GM10248 (cell line): ENCODE data around the gene PLG.
"Not testable (repeated sequence)": the region's sequence is repeated elsewhere in the genome, so short reads cannot be mapped to it uniquely, and the experiment has no call there.

Experiments used
- CTCF ChIA-PET: fragments of 300-600 bp; sonication (Branson Sonifier 250); formaldehyde crosslinking; extraction: SDS; loops from one replicate; lab custom pipeline; 2021; ENCODE audit warnings: antibody characterized with exemption; lab: Yijun Ruan, JAX
- POLR2A ChIA-PET: fragments of 350-650 bp; sonication (Branson Sonifier 250); formaldehyde crosslinking; extraction: SDS; loops from one replicate; lab custom pipeline; 2020; ENCODE audit warnings: antibody characterized with exemption; lab: Yijun Ruan, JAX
- DNase-seq: peaks from one replicate; pipeline ENCODE4 v3.0.0; 2012; ENCODE audit errors: extremely low spot score
- TF ChIP-seq, protein P1 (sequence below): IDR thresholded peaks from 2 replicates; pipeline ENCODE4 v1.5.1; 2012; ENCODE audit warnings: mild to moderate bottlenecking, low read depth; ENCODE audit errors: extremely low read depth, missing control alignments, control extremely low read depth

Gene PLG

DNA sequence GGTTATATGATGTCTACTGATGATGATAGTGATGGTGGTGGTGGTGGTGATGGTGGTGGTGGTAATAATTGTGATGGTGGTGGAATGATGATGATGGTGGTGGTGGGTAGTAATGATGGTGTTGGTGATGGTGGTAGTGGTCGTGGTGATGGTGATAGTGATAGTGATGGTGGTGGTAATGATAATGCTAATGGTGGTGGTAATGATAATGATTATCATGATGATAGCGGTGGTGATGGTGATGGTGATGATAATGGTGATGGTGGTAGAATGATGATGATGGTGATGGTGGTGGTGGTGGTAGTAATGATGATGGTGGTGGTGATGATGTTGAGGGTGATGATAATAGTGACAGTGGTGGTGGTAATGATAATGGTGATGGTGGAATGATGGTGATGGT, 33.5 kb upstream of the PLG start:
- TF ChIP-seq, protein P1, sequence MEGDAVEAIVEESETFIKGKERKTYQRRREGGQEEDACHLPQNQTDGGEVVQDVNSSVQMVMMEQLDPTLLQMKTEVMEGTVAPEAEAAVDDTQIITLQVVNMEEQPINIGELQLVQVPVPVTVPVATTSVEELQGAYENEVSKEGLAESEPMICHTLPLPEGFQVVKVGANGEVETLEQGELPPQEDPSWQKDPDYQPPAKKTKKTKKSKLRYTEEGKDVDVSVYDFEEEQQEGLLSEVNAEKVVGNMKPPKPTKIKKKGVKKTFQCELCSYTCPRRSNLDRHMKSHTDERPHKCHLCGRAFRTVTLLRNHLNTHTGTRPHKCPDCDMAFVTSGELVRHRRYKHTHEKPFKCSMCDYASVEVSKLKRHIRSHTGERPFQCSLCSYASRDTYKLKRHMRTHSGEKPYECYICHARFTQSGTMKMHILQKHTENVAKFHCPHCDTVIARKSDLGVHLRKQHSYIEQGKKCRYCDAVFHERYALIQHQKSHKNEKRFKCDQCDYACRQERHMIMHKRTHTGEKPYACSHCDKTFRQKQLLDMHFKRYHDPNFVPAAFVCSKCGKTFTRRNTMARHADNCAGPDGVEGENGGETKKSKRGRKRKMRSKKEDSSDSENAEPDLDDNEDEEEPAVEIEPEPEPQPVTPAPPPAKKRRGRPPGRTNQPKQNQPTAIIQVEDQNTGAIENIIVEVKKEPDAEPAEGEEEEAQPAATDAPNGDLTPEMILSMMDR = no peak
- ChIA-PET POLR2A (no interaction called here), CTCF (no interaction called here)
- no peak for DNase-seq

DNA sequence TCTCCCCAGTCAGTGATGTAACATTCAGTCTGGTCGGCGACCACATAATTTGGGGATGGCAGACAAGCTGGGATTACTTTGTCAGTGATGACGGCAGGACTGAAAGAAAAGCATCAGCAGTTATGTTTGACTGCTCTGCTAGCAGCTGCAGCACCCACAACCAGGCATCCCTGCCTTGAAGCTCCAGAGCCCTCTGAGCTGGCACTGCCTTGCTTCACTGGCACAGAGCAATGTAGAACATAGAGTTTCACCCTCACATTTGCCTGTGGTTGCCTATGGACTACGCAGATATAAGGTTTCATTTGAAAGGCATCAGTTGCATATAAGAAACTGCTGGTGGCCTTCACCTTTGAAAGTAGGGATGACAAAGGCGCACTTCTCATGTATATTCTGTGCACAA, 25.6 kb upstream of the PLG start:
- DNase-seq, POLR2A ChIA-PET, CTCF ChIA-PET: not testable (repeated sequence)

DNA sequence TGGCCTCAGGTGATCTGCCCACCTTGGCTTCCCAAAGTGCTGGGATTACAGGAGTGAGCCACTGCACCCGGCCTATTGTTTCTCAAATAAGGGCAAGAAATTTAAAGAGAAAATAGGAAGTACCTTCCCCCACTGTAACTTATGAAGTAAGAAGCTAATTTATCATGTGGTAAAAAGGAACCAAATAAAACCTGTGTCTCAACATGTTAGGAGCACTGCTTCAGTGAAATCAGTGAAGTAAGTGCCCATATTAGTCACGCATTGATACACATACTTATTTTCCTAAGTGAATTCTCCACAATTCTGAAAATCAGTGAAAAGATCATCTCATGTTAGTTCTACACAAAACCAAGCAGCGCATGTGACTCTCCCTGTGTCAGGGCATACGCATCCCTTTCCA, 23.8 kb upstream of the PLG start:
- CTCF ChIA-PET = interaction anchor here (1.0 kb wide), 1 partner anchor 693 kb away, joined by 3 read pairs; no protein-coding TSS in a partner anchor
- TF ChIP-seq, protein P1 = no peak
- no peak for DNase-seq

DNA sequence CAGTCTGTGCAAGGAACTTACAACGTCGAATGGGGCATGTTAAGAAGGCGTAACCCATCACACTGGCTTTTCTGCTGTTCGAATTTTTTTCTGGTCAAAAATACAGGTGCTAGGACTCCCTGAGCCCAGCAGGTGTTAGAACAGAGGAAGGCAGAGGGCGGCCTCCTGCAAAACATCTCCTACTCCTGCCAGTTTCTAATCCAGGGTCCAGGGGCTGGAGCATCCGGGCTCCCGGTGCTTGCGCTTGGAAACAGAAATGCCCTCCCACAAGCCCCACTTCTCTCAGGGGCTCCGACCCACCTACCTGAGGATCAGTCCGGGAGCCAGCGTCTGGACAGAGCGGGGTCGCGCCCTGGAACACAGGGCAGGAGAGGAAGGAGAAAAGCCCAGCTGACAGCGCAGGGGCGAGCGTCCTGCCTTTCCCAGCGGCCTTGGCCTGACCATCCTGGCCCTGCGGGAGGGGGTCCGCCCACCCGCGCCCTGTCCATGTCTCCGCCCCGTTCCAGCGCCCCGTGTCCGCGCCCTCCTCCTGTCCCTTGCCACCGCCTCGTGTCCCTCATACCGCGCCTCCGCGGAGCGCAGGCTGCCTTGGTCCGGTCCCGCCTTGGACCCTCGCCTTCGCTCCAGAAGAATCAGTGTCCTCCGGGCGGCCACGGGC, 23.2 kb upstream of the PLG start:
- ChIA-PET CTCF (interaction anchor here (1.0 kb wide), 1 partner anchor 692 kb away, joined by 3 read pairs; no protein-coding TSS in a partner anchor), POLR2A (no interaction called here)
- TF ChIP-seq, protein P1 = no peak
- no peak for DNase-seq

More for the DNA sequence above, 23.8 kb upstream of the PLG start:
- POLR2A ChIA-PET = no interaction called here

DNA sequence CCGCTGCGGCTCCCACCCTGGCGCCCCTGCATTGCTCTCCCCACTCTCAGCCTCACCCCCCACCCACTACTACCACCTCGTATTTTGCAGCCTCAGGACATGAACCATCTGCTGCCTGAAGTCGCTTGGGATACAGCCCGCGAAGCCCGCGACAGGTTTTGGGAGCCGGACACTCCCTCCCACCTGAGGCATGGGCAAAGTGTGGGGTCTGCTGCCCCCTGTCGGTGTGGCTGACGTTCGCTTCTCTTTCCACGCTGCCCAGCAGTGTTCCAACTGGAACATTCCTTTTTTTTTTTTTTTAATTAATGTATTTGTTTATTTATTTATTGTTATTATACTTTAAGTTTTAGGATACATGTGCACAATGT, 22.7 kb upstream of the PLG start:
- POLR2A ChIA-PET = no interaction called here
- TF ChIP-seq, protein P1 = no peak
- no peak for DNase-seq
- CTCF ChIA-PET = no interaction called here

DNA sequence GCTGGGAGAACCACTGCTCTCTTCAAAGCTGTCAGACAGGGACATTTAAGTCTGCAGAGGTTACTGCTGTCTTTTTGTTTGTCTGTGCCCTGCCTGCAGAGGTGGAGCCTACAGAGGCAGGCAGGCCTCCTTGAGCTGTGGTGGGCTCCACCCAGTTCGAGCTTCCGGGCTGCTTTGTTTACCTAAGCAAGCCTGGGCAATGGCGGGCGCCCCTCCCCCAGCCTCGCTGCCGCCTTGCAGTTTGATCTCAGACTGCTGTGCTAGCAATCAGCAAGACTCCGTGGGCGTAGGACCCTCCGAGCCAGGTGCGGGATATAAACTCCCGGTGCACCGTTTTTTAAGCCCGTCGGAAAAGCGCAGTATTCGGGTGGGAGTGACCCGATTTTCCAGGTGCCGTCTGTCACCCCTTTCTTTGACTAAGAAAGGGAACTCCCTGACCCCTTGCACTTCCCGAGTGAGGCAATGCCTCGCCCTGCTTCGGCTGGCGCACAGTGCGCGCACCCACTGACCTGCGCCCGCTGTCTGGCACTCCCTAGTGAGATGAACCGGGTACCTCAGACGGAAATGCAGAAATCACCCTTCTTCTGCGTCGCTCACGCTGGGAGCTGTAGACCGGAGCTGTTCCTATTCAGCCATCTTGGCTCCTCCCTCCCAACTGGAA, 16.8 kb upstream of the PLG start:
- DNase-seq, CTCF ChIA-PET: not testable (repeated sequence)

DNA sequence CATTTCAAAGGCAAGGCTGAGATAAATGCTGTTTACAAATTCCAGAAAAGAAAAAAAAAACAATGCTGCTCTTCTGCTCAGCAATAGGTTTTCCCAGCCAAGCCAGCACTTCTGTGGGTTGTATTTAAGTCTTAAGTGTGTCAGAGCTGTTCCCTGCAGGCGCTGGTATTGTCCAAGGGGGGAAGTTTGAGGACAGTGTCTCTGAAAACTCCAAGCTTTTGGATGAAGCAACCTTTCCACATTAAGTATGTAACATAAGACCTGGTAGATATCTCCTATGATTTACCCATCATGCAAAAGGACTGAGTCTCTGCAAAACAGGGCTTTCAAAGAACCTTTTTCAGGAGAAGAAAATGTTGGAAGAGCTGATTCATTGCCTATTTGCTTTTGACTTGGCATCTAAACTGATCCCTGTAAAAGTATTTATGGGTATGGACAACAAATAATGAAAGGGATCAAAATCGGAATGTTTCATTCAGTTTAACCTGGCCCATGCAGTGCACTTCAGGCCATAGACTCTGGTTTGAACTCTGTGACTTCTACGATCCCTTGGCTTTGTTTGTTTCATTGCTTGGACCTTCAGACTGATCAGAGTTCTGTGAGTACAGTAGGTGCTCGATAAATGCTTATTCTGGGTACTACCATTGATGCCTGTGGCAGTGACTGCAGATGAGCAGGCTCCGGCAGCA, 16.1 kb upstream of the PLG start:
- TF ChIP-seq, protein P1 = no peak
- ChIA-PET POLR2A (no interaction called here), CTCF (no interaction called here)
- DNase-seq = no peak

More for the DNA sequence above, 16.8 kb upstream of the PLG start:
- POLR2A ChIA-PET = not testable (repeated sequence)
